ENCODE measurements around the gene PACRG. TPM values are rescaled to one million over a fixed set of nuclear protein-coding genes. Genes with fewer than 3 reads are reported as not detected.

PACRG gene
- total and polyA plus RNA-seq, 10 of the 15 experiments (the other 5 are each of a cell fraction or from before 2014, with no cell fraction given): not detected

GRCh38 chr6:163281634-163282033 is 553.9 kb downstream of the PACRG start:
- Histone ChIP-seq H4K20me1 (ENCODE audit: control insufficient read depth, insufficient read depth) (no peaks in the 10 kb centered on the region), H3K4me3 (no peak overlapping the region), H3K27me3 (replicated peaks in 1 of 2; ENCODE audit: control insufficient read depth in 2 of 2, insufficient read depth in 2 of 2, low read length in 1 of 2) (no peaks in the 10 kb centered on the region), H3K27ac (ENCODE audit: control insufficient read depth, insufficient read depth) (no peak overlapping the region), H3K4me1 (ENCODE audit: control insufficient read depth, insufficient read depth, low read length) (no peaks in the 10 kb centered on the region), H3K36me3 (ENCODE audit: control insufficient read depth in 2 of 2, insufficient read depth in 2 of 2, low read length in 1 of 2) (no peaks in the 10 kb centered on the region), H2AFZ (ENCODE audit: control insufficient read depth, low read depth, low read length) (no peak overlapping the region), H3K4me2 (ENCODE audit: control insufficient read depth, insufficient read depth) (no peak overlapping the region), H3K9me3 (replicated peaks; ENCODE audit: control insufficient read depth, insufficient read depth, low read length) (no peaks in the 10 kb centered on the region), H3K79me2 (ENCODE audit: control insufficient read depth, insufficient read depth, low read length) (no peaks in the 10 kb centered on the region), H3K9ac (ENCODE audit: control insufficient read depth, insufficient read depth, low read length) (no peak overlapping the region)
- RAD21 ChIA-PET (ENCODE audit: unreplicated experiment): no interaction called here
- no TSS peak for BruUV-seq (replicated peaks)
- FAIRE-seq (no peak), DNase-seq (ENCODE audit: low read depth, low spot score) (no peak), ATAC-seq (no peak)
- intact Hi-C loops (cut with micrococcal nuclease; ENCODE audit: unreplicated experiment): no loop called here
- SMC1A ChIA-PET (ENCODE audit: uncharacterized antibody, unreplicated experiment): no interaction called here
- TF ChIP-seq STAT1 (conservative IDR thresholded peaks at IDR 0.05) (no peak), DPF2 (IDR thresholded peaks at IDR 0.05) (no peak), MAX (IDR thresholded peaks at IDR 0.05; ENCODE audit: low read depth, low read length) (no peak), WRNIP1 (IDR thresholded peaks at IDR 0.05; ENCODE audit: borderline replicate concordance, low read depth, low read length) (no peak), NKRF (conservative IDR thresholded peaks at IDR 0.05) (no peak), SREBF1 (IDR thresholded peaks at IDR 0.05; ENCODE audit: low read length) (no peak), RBBP5 (conservative IDR thresholded peaks at IDR 0.05) (no peak), STAT3 (IDR thresholded peaks at IDR 0.05; ENCODE audit: low read depth, low read length) (no peak), LARP7 (IDR thresholded peaks at IDR 0.05) (no peak)
- CTCF ChIA-PET: no interaction called here
- POLR2A ChIA-PET: no interaction called here
- in situ Hi-C loops (cut with MboI): no loop called here
- WGBS (ENCODE audit: insufficient coverage, insufficient replicate concordance, low lambda C conversion rate, missing lambda C conversion rate): 33% methylated on average over 1 of the region's 1 CpG
